ENCODE data around the gene CDH22.

The CDH22 gene

DNA sequence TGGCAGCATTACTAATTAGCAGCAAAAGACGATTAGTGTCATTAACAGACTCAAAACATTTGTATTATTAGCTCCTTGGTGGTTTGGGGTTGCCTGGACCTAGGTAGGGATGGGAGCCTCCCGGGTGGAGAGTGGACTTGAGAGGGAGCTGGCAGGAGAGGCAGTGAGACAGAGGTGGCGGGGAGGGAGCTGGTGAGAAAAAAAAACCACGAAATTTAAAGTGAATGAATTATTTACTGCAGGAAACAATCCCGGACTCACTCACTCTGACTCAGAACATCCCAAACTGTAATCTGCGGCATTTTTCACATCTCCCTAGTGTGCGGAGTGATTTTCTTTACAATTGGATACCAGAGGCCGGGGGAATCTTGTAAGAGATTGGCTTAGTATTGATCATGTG lies 14.3 kb upstream of the CDH22 start:
- DNase-seq: no peak

DNA sequence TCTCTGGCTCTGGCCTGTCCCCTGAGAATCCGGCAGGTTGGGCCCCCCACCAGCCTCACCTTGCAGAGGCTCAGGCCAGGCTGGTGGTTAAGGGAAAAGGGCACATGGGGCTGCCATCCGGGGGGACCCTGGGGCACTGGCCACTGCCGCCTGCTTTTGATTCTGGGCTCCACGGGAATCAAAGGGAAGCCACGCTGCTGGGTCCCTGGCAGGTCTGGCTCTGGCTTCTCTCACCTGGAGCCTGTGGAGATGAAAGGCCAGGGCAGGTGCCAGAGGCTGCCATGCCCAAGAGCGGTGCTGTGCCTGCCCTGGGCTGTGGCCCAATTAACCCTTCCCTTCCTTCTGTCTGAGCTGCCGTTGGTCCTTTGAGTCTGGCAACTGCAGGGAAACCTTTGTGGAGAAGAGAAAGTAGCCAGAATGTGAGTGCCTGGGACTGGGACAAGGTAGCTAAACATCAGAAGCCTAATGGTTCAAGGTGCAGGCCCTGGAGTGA lies 9.4 kb upstream of the CDH22 start:
- DNase-seq: peak; percentile 68

DNA sequence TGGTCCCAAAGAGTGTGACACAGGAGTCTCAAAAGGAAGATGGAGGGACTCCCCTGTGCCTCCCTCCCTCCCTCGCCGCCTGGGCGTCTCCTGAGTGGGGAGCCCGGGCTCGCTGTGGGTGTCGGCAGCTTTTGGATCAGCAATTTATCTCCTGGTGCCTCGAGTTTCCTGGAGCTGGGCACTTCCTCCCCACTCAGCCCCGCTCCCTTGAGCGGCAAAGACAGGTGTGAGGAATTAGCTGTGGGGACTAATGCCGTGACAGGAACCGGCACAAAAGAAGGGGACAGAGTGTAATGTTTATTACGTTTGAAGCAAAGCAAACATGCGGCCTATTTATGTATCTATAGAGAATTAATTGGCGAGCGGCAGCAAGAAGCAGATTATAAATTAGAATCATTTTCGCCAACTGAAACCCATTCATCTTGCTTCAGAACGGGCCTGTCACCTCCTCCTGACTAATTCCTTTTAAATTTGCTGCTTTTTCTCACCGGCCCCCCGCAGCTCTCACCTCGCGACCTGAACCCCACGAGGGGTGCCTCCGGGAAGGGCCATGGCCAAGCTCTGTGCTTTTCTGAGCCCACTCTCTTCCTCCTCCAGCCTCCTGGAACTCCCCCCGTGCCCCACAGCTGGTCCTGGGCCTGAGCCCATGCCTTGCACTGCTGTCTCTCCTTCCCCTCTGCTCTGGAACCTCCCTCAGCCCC lies 8.8 kb upstream of the CDH22 start:
- no peak for DNase-seq

DNA sequence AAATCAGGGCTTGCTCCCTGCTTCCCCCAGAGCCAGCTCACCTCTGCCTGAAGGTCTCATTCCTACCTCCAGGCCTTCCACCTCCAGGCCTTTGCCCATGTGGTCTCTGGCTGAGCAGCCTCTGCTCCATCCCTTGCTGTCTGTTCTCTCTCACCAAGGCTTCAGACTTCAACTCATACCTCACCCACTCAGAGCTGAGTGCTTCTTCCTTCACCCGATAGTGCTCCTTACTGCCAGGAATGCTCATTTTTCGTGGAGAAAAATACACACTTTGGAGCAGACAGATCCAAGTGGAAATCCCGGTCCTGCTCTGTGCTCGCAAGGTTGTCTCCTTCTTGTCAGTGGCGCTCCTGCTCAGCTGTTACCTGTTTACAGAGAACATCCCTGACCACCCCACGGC lies 7.0 kb upstream of the CDH22 start:
- no peak for DNase-seq

DNA sequence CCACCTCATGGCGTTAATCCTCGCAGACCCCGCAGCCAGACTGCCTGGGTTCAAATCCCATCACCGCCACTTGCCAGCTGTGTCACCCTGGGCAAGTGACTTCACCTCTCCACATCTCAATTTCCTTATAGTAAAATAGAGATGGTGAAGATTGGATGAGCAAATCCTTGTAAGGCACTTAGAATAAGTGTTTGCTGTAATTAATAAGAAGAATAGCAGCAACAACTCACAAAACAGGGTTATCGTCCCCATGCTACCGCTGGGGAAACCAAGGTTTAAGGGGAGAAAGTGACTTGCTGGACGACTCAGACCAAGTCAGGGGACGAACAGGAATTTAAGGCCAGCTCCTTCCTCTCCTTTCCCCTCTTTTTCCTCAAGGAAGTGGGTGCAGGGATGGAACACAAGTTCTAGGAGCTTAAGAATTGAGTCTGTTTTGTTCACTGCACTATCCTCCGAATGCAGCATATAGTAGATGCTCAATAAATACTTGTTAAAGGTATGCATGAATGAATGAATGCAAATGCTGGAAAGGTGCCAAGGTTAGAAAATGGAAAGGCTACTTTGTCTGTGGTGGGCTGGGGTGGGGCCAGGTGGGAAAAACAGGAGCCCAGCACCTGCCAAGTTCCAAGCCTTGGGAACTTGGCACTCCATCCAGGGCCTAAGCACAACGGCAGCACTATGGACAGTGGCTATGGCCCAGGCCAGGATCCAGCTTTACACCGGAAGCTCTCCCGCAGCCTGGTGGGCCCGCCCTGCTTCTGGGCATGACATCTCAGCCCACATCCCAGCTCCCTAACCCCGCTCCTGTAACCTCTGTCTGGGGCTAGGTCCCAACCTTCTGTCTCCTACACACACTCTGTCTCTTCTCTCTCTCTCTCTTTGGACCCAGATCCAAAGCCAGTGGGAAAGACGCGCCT lies 4.9 kb upstream of the CDH22 start:
- no peak for DNase-seq

DNA sequence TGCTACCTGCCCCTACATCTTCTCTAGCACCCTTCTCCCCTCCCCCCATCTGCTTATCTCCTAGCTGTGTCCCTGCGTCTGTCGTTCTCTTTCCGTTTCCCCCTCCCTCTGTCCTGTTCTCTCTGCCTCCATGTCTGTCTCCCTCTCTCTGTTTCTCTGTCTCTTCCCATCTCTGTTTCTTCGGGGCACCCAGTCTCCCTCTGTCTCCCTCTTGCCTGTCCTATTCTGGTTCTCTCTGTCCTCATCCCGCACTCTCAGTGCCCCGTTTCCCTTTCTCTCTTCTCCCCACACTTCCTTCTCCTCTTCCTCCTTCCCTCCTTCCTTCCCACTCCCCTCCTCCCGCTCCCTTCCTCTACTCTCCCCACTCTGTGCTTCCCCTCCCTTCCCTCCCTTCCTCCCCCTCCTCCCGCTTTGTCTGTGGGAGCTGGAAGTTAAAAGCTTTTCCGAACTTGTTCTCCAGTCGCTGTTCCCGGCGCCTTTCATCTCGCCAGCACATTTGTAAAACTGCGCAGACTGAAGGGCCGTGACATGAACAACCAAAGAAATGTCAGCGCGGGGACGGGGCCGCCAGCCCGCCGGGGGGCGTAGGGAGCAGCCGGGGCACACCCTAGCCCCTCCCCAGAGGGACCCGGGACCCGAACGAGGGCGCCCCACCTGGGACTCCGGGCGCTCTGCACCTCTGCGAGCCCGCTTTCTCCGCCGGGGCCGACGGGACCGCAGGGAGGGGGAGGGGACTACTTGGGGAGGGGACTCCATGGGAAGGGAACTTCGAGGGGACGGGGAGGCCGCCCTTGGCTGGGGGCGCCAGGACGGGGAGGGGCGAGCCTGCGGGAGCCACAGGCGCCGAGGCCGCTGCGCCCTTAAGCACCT lies 4.0 kb upstream of the CDH22 start:
- no peak for DNase-seq

DNA sequence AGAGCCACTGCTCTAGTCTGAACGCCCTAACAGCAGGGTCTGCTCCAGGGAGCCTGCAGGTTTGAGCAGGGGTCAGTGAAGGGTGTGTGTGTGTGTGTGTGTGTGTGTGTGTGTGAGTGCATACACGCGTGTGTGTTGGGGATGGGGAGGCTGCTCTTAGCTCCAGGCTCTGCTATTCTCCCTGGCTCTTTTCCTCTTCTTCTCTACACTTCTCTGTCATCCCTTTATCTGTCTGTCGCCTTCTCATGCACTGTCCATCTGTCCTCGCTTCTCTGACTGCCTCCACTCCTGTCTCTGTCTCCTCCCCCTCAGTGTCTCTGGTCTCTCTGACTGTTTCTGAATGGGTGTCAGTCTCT lies 3.4 kb upstream of the CDH22 start:
- no peak for DNase-seq

DNA sequence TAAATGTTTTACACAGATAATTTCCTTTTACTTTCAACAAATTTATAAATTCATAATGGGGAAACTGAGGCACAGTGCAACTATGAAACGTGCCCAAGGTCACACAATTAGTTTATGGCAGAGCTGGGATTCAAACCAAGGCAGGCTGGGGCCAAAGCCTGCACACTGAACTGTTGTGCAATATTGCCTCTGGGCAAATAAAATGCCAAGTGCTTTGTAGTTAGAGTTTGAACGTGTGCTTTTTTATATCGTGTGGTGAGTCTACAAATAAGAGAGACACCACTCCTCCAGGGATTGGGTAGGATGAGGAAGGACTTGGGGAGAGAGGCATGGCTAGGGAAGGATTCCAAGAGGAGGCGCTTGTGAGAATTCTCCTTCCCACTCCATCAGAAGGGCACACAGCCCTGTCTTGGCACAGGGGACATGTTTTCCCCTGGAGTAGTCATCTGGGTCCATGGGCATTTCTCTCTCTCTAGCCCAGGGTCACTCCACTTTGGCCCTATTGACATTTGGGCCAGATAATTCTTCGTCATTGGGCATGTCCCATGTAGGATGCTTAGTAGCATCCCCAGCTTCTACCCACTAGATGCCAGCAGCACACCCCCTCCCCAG lies 2.8 kb upstream of the CDH22 start:
- DNase-seq: peak; percentile 33

DNA sequence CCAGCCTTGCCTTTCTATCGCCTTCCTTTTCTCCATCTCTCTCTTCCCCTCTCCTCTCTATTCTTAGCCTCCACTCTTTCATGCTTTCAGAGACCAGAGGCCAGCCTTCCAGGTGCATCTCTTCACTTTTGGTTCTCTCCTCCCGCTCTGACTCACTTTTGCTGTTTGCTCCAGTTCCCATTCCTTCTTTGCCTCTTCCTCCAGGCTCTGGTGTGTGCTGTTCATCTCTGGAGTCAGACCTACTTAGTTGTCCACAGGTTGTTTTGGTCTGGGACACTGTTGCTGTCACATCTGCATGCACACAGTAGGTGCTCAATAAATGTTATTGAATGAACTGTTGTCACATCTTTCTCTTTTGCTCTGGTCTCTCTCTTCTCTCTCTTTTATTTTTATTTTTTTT lies 1.6 kb upstream of the CDH22 start:
- DNase-seq: no peak

DNA sequence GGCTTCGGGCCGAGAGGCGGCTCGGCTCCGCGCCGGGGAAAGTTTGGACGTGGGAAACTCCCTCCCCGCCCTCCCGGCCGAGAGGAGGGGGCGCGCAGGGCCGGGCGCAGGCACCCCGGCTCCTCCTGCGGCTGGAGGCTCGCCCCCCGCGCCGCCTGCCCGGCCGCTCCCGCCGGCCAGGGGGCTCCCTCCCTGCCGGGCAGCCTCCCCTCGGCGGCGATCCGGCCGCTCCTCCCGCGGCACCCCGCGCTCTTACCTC lies 370 bp downstream of the CDH22 start:
- no peak for DNase-seq

DNA sequence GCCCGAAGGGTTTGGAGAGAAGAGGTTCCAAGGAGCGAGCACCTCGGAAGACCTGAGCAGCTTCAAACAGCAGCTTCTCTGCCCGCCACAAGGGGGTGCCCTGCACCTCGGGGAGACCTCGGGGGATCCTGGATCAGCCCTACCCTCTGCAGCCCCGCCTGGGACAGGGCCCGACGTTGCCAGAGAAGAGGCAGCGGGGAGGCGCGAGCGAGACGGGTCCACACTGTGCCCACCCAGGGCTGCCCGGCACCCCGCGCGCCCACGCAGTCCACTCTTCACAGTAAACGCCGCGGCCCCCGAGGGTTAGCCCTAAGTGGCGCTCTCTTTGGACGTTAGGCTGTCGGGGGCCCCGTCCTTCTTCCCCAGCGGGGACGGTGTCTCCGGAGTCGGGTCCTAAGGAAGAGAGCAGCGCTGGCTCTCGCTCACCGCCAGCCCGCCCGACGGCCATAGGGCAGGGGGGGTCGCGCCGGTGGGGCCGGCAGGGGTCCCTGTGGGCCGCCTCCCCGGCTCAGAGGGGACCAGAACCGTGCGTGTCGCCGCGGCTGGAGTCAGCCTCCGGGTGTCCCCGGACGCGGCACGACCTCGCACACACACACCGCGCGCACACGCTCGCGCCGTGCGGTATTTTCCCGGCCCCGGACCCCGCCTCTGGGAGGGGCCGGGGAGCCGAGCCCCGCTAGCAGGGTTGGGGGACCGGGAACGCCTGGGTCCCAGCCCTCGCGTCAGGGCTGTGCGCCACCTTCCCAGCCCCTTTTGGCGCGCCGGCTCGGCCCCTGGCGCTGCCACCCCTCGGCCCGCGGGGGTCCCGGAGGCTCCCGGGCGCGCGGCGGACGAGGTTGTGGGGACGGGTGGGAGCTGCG lies 929 bp downstream of the CDH22 start:
- DNase-seq: no peak

DNA sequence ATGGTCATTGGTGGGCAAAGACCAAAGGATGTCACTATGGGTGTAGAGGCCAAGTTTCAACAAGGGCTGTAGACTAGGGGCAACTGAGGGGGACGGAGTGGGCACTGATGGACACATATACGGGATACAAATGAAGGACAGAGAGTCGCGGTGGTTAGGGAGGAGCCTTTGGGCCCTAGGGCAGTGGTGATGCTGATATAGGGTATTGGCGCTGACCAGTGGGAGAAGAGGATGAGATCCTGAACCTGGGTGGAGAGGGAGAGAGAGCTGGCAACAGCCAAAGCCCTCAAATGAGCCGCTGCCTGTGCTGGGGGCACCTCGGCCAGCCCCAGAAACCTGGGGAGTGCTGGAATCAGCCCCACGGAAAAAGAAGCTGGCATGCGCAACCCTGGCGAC lies 1.6 kb downstream of the CDH22 start:
- DNase-seq: no peak

DNA sequence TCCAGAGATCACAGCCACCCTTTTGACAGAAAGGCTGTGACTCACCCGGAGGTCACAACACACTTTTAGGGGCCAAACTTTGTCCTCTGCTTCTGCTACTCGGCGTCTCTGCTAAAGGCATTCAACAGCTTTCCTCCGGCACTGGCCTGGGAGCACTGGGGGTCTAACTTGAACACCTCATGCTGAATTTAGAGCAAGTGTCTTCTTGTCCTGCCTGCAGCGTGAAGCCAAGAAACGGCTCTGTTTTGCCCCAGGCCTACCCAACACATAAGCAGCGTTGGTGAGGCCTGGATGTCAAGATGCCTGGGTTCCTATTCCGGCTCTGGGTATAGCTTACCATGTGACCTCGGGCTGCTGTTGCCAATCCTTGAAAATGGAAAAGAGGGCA lies 2.3 kb downstream of the CDH22 start:
- no peak for DNase-seq

DNA sequence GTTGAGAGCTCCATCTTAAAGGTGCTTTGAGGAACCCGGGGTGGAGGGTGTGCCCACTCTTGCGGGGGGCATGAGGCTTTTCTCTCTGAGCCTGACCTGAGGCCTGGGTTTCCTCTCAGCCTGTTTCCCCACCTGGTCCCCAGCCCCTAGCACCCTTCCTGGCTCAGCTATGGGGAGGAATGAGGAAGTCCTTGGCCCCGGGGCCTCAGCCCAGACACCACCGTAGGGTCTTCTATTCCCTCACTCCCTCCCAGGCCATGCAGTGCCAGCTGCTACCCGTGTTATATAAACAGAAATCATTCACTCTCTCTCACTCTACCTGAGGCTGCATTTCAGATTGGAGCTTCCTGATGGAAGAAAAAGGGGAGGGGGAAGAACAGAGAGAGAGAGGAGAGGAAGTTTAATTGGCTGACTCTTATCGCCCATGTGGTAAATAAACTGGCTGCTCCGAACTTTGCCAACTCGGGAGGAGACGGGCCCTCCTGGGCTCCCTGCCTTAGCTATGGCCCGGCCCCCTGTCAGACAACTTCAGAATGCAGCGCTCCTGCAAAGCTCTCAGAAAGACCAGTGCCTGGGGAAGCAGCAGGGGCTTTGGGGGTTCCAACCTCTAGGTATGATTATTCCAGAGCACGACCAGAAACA lies 2.8 kb downstream of the CDH22 start:
- DNase-seq: no peak

DNA sequence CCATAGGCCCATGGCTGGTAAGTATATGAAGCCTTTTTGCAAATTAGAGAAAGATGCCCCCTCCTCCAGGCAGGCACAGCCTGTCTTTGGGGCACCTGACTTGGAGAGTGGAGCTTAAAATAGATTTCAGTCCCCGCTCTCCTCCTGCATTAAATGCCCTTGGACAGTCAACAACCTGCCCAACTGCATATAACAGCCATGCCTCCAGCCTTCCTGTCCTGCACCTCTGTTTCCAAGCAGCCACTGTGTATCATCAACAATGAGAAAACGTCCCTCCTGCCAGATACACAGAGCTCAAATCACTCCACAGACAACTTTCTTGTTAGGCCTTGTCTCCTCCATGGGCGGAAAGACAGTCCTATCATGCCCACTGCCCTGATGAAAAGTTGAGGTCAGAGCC lies 3.4 kb downstream of the CDH22 start:
- no peak for DNase-seq

DNA sequence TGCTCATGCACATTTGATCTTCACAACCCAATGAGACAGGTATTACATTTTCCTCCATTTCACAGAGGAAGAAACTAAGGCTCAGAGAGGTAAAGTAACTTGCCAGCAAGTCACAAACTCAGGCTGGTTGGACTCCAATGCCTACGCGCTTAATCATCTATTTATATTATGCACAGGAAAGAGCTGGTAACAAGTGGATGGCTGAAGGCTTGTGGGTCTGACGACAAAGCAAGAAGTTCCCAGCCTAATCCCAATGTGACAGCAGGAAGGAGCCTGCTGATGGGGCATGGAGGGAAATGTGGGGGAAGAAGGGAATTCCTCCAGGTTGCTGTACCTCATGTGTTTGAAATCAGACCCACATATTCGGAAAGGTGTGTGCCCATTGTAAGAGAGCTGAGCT lies 3.9 kb downstream of the CDH22 start:
- DNase-seq: no peak

DNA sequence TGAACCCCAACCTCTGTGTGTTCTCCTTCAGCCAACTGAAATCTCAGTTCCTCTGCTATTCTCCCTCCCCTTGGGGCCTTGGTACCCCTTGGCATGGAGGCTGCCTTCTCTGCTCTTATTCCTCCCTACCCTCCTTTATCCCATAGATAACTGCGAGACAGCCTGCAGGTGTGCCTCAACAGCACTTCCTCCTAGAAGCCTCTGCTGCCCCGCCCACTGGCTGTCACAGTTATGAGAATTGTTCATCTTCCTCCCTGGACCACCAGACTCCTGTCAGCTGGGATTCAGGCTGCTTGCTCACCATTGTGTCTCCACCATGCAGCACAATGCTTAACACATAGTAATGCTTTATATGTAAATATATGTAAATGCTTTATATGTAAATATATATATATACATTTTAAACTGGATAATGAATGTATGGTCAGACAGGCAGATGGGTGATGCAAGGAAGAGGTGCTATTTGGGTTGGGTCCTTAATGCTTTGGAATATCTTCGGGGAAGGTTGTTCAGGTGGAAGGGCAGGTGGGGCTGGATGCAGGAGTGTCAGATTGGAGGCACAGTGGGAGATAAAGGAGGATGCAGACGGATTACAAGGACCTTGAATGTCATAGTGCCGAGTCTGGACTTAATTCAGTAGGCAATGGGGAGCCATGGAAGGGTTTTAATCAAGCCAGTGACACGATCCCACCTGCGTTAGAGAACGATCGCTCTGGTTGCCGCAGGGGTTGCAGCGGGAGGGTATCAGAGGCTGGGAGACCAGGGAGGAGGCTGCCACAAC lies 4.9 kb downstream of the CDH22 start:
- no peak for DNase-seq

DNA sequence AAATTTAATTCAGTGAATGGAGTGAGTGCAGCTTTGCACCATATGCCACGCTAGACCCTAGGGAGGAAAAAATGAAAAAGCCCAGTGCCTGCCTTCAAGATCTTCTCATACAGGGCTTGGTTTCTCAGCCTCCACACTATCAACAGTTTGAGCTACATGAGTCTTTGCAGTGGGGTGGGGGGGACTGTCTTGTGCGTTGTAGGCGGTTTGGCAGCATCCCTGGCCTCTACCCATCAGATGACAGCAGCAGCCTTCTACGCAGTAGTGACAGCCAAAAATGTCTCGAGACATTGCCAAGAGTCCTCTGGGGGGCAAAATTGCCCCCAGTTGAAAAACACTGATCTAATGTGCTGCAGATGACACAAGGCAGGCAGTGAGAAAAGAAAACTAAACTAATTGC lies 6.2 kb downstream of the CDH22 start:
- DNase-seq: no peak

DNA sequence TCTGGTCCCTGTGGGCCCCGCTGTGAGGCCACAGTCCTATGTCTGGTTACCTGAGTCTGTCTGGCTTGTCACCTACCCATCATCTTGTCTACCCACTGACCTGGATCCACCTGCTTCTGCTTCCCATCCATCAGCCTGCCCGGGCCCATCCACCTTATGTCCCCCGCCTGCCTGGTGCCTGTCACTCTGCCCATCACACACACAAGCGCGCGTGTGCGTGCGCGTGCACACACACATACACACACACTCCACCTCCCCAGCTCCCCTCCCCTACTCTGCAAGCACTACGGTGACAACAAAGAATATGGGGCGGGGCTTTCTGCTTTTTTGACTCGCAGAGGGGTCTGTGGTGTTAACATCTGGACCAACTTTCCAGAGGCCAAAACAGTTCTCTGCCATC lies 8.0 kb downstream of the CDH22 start:
- no peak for DNase-seq

DNA sequence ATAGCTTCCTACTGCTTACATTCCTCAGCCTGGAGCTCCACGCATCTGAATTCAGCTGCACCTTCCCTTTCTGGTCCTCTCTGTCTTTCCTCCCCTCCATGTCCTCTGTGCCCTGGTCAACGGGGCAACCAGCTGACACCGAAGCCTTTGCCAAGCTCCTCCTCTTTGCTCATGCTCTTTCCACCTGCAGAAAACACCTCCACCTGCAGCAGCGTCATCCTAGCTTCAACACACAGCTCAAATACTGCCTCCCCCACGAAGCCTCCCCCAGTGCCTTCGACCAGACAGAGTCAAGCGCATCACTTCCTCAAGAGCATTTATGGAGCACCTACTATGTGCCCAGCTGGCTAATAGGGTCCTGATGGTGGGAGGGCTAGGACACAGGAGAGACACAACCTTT lies 9.2 kb downstream of the CDH22 start:
- no peak for DNase-seq

DNA sequence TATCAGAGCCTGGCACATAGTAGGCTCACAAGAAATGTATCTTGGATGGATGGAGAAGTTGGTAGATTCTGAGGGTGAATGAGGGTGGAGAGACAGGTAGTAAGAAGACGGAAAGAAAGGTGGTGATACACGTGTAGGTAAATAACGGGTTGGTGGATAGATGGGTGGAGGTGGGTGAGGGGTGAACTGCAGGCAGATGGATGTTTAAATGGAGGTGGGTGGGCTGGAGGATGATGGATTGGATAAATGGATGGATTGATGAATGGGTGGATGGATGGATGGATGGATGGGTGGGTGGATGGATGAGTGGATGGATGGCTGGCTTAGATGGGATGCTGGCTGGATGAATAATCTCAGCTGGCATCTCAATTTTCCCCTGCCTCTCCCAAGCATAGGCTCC lies 9.9 kb downstream of the CDH22 start:
- no peak for DNase-seq

All from NCI-H2029 (cell line).